Activated naive CD4-positive, alpha-beta T cell treated with anti-CD3 and anti-CD28 coated beads, Interleukin-2, amount 50 U/mL, for 72 hours (primary cell): ENCODE data around the gene OR13C5. TPM values are rescaled to one million over a fixed set of nuclear protein-coding genes. Genes with fewer than 3 reads are reported as not detected.

Source experiments
- ATAC-seq, 2 donors: fragments of 150-1000 bp; cut with Tn5 transposase; 2 replicates each; pipeline ENCODE4 v1.10.0; 2021; ENCODE audit warnings: mild to moderate bottlenecking in 2 of 2, moderate library complexity in 2 of 2
- DNase-seq, 2 donors: peaks; one replicate each; pipeline ENCODE4 v3.0.0; 2021 to 2022; ENCODE audit warnings: low spot score in 2 of 2
- H3K27ac Mint-ChIP-seq, 2 donors: one replicate each; pipeline ENCODE4 v1.8.0; 2022; ENCODE audit warnings: mild to moderate bottlenecking in 2 of 2, mixed read lengths in 2 of 2
- H3K36me3 Mint-ChIP-seq, 2 donors: one replicate each; pipeline ENCODE4 v1.8.0; 2022; ENCODE audit warnings: mixed read lengths in 2 of 2
- H3K9me3 Mint-ChIP-seq, 2 donors: one replicate each; pipeline ENCODE4 v1.8.0; 2022; ENCODE audit warnings: mixed read lengths in 2 of 2
- total RNA-seq, 2 donors: library from RNA; stranded (reverse); gene quantifications; one replicate each; pipeline ENCODE4 v1.2.3, GENCODE V29; 2022

The OR13C5 gene
- total RNA-seq, 2 donors from 2014 or later = not detected

DNA sequence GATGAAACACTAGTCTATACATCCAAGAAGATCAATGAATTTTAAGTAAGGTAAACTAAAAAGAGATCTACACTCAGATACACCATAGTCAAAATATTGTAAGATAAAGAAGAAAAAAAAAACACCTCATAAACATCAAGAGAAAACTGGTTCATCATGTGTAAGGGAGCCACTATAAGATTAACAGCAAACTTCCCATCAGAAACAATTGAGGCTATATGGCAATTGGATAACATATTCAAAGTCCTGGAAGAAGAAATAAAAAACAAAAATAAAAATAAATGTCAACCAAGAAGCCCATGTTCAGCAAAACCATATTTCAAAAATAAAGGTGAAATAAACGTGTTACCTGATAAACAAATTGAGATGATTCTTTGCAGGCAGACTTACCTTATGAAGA lies 26.6 kb downstream of the OR13C5 start:
- Mint-ChIP-seq H3K27ac (no peak overlapping the region), H3K36me3 (no peaks in the 10 kb centered on the region), H3K9me3 (peaks cover 7 to 10% of the 10 kb centered on the region in 2 donors)
- ATAC-seq (no peak), DNase-seq (no peak)

DNA sequence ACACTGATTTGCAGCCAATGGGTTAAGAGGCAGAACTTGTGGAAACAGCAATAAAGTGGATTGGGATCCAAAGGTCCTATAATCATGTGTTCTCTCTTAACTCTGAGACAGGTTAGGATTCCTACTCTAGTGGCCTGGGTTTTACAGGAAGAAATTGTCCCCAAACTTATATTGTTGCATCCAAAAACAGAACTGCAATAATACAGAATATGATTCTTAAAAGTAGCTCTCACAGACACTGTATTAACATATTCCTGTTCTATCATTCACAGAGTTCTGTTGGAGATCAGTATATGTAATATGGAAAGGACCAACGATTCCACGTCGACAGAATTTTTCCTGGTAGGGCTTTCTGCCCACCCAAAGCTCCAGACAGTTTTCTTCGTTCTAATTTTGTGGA lies 30.3 kb downstream of the OR13C5 start, which contains the start of gene OR13C8:
OR13C8 (plus strand) TSS at position 301 of the 400 bp plus-strand sequence; CDS start at position 301, 0 bp downstream.
- no peak for ATAC-seq
- Mint-ChIP-seq H3K9me3 (peaks cover 7 to 10% of the 10 kb centered on the region in 2 donors), H3K36me3 (no peaks in the 10 kb centered on the region), H3K27ac (no peak within 1 kb of the TSS)
- no peak for DNase-seq

DNA sequence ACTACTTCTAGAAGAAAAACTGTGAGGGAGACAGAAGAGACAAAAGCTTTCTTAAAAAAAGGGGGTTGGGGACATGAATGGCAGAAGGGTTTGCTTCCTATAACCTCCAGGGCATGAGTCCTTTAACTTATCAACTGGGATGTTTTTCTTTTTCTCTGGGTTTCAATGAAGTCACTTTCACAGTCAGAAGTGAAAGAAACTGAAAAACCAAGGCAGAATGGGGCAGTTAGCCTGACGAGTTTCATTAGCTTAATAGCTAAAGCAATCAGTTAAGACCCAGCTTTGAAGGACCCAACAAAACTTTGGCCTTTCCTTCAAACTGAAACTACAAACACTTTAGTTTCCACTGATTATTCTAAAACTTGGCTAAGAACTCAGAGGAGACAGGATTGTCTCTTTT lies 34.9 kb downstream of the OR13C5 start:
- ATAC-seq = no peak
- no peaks in the 10 kb centered on the region for H3K36me3 Mint-ChIP-seq
- no peaks in the 10 kb centered on the region for H3K9me3 Mint-ChIP-seq
- no peak for DNase-seq
- no peak overlapping the region for H3K27ac Mint-ChIP-seq

DNA sequence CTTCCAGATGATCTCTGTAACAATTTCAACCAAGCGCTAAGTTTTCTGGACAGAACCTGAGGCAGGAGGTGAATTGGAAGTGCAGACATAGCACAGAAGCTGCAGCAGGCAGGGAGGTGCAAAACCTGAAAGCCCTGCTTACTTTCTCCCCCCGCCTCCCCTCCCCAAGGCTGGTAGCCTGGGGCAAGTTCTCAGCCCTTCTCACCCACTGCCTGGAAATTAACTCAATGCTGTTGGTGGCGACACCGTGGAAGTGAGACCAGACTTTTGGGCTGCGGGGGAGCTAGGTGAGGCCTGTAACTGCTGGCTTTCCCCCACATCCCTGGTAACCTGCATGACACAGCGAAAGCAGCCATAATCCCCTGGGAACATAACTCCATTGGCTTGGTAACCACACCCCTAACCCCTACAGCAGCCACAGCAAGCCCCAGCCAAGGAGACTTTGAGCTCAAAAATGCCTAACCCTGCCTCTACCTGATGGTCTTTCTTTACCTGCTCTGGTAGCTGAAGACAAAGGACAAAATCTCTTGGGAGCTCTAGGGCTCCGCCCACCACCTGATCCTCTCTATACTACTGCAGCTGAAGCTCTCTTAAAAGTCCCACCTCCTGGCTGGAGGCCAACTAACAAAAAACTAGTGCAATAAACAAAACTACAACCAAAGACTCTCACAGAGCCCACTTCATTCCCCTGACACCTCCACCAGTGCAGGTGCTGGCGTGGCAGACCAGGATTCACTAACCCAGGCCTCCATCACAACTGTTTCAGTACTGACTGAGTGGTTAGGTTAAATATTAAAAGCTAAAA lies 42.2 kb downstream of the OR13C5 start:
- DNase-seq (no peak), ATAC-seq (no peak)
- Mint-ChIP-seq H3K36me3 (peaks cover 0 to 6% of the 10 kb centered on the region in 2 donors), H3K27ac (no peak overlapping the region), H3K9me3 (peaks cover 0 to 9% of the 10 kb centered on the region in 2 donors)

DNA sequence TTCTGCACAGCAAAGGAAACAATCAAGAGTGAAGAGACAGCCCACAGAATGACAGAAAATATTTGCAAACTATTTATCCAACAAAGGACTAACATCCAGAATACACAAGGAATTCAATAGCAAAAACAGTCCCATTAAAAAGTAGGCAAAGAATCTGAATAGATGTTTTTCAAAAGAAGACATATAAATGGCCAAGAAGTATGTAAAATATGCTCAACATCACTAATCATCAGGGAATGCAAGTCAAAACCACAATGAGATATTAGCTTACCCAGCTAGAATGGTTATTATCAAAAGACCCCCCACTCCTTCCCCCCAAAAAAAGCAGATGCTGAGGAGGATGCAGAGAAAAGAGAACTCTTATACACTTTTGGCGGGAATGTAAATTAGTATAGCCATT lies 43.7 kb downstream of the OR13C5 start:
- H3K27ac Mint-ChIP-seq = no peak overlapping the region
- H3K36me3 Mint-ChIP-seq = peaks cover 0 to 6% of the 10 kb centered on the region in 2 donors
- peaks cover 0 to 9% of the 10 kb centered on the region in 2 donors for H3K9me3 Mint-ChIP-seq
- ATAC-seq = no peak
- no peak for DNase-seq

DNA sequence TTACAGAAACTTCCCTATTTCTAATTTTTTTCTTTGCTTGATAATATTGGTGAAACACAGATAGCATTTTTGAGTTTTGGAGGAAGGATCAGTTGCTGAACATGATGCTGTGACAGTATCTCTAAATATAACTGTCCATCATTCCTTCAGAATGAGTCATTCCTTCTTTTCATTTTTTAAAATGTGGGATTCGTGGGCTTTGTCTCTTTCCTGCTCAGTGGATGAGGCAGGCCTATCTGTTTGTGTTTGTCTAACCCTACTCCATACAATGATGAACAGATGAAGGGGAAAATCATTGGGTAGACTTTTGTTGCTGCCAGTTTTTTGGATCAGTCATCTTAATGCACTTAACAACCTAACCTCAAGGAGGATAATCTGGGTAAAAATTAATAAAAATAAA lies 46.0 kb downstream of the OR13C5 start:
- DNase-seq (no peak), ATAC-seq (no peak)
- no peak overlapping the region for H3K27ac Mint-ChIP-seq
- peaks cover 0 to 9% of the 10 kb centered on the region in 2 donors for H3K9me3 Mint-ChIP-seq
- H3K36me3 Mint-ChIP-seq = peaks cover 0 to 6% of the 10 kb centered on the region in 2 donors

Other genes with a start within 250 kb of the OR13C5 start
- gene OR13F1, start 95.2 kb downstream of the OR13C5 start, total RNA-seq = not detected
- not detected for gene OR13C4, start 72.2 kb downstream of the OR13C5 start, total RNA-seq
- not detected for gene OR13C3, start 62.6 kb downstream of the OR13C5 start, total RNA-seq
- not detected for gene OR13C8, start 30.2 kb downstream of the OR13C5 start, total RNA-seq
- not detected for gene OR13C2, start 6.2 kb upstream of the OR13C5 start, total RNA-seq
- gene OR13C9, start 18.8 kb upstream of the OR13C5 start, total RNA-seq = not detected
- gene OR13D1, start 95.1 kb upstream of the OR13C5 start, total RNA-seq = not detected
- gene NIPSNAP3A, start 148.3 kb upstream of the OR13C5 start, total RNA-seq = 10 to 100 TPM; 15.2 to 17.4 TPM
- gene NIPSNAP3B, start 164.7 kb upstream of the OR13C5 start, total RNA-seq = 1 to 10 TPM; 1.5 to 1.7 TPM